H9 (cell line): ENCODE data around the gene GPHA2. TPM values are rescaled to one million over a fixed set of nuclear protein-coding genes. Genes with fewer than 3 reads are reported as not detected.

Experiments
- DNase-seq: peaks from one replicate; pipeline ENCODE4 v3.0.0-alpha.2; 2017
- H2AFZ ChIP-seq: one replicate; pipeline ENCODE4 v1.6.1; 2013; ENCODE audit warnings: mild to moderate bottlenecking, low read length, control low read depth, moderate library complexity
- H2AK5ac ChIP-seq: 2 replicates; pipeline ENCODE4 v1.6.1; 2013; ENCODE audit warnings: low read length, control low read depth, mixed read lengths; ENCODE audit not compliant: insufficient read length
- H2BK120ac ChIP-seq: one replicate; pipeline ENCODE4 v1.6.1; 2013; ENCODE audit warnings: low read depth, mild to moderate bottlenecking, low read length, control low read depth, inconsistent platforms; ENCODE audit not compliant: poor library complexity, severe bottlenecking
- H2BK12ac ChIP-seq: 2 replicates; pipeline ENCODE4 v1.6.1; 2013; ENCODE audit warnings: low read length, control low read depth, mixed read lengths, low read depth; ENCODE audit not compliant: insufficient read length
- H2BK15ac ChIP-seq: 2 replicates; pipeline ENCODE4 v1.6.1; 2013; ENCODE audit warnings: low read depth, low read length, control low read depth
- H2BK20ac ChIP-seq: one replicate; pipeline ENCODE4 v1.6.1; 2013; ENCODE audit warnings: low read depth, mild to moderate bottlenecking, low read length, control low read depth, inconsistent platforms; ENCODE audit not compliant: poor library complexity, severe bottlenecking
- H2BK5ac ChIP-seq: 2 replicates; pipeline ENCODE4 v1.6.1; 2013; ENCODE audit warnings: low read length, control low read depth, mixed read lengths; ENCODE audit not compliant: insufficient read length
- H3K14ac ChIP-seq: 2 replicates; pipeline ENCODE4 v1.6.1; 2013; ENCODE audit warnings: low read length, control low read depth; ENCODE audit not compliant: insufficient read depth
- H3K18ac ChIP-seq: 2 replicates; pipeline ENCODE4 v1.6.1; 2013; ENCODE audit warnings: low read depth, mild to moderate bottlenecking, mixed read lengths, low read length, control low read depth; ENCODE audit not compliant: insufficient read length
- H3K23ac ChIP-seq: 2 replicates; pipeline ENCODE4 v1.6.1; 2013; ENCODE audit warnings: low read length, control low read depth, mixed read lengths, low read depth; ENCODE audit not compliant: insufficient read length
- H3K23me2 ChIP-seq: 2 replicates; pipeline ENCODE4 v1.6.1; 2013; ENCODE audit warnings: low read depth, mild to moderate bottlenecking, mixed read lengths, low read length, control low read depth; ENCODE audit not compliant: insufficient read length, poor library complexity, severe bottlenecking
- H3K27ac ChIP-seq: 2 replicates; pipeline ENCODE4 v1.5.1; 2013; ENCODE audit warnings: low read length, control low read depth, mixed read lengths, low read depth; ENCODE audit not compliant: insufficient read length
- H3K27me3 ChIP-seq: 2 replicates; pipeline ENCODE4 v1.6.1; 2013; ENCODE audit warnings: low read length, control low read depth, inconsistent platforms; ENCODE audit not compliant: insufficient read depth
- H3K4ac ChIP-seq: 2 replicates; pipeline ENCODE4 v1.6.1; 2013; ENCODE audit warnings: low read depth, mild to moderate bottlenecking, control low read depth, inconsistent platforms, low read length, moderate library complexity
- H3K4me1 ChIP-seq: 2 replicates; pipeline ENCODE4 v1.6.1; 2013; ENCODE audit warnings: low read length, control low read depth, inconsistent platforms; ENCODE audit not compliant: insufficient read depth
- H3K4me2 ChIP-seq: 2 replicates; pipeline ENCODE4 v1.6.1; 2013; ENCODE audit warnings: low read length, control low read depth, mixed read lengths; ENCODE audit not compliant: insufficient read length, insufficient read depth
- H3K56ac ChIP-seq: 2 replicates; pipeline ENCODE4 v1.6.1; 2013; ENCODE audit warnings: low read depth, mild to moderate bottlenecking, mixed read lengths, low read length, control low read depth; ENCODE audit not compliant: insufficient read length
- H3K79me1 ChIP-seq: 2 replicates; pipeline ENCODE4 v1.6.1; 2013; ENCODE audit warnings: low read depth, mild to moderate bottlenecking, moderate library complexity, low read length, control low read depth, inconsistent platforms; ENCODE audit not compliant: insufficient read depth, poor library complexity, severe bottlenecking
- H3K79me2 ChIP-seq: 2 replicates; pipeline ENCODE4 v1.6.1; 2013; ENCODE audit warnings: low read length, control low read depth, inconsistent platforms; ENCODE audit not compliant: insufficient read depth
- H3K9ac ChIP-seq: 2 replicates; pipeline ENCODE4 v1.6.1; 2013; ENCODE audit warnings: low read length, control low read depth, mixed read lengths; ENCODE audit not compliant: insufficient read length; ENCODE audit errors: extremely low read depth
- H3K9me3 ChIP-seq: one replicate; pipeline ENCODE4 v1.6.1; 2013; ENCODE audit warnings: low read depth, low read length, inconsistent platforms; ENCODE audit not compliant: control insufficient read depth
- H3T11ph ChIP-seq: one replicate; pipeline ENCODE4 v1.6.1; 2013; ENCODE audit warnings: mild to moderate bottlenecking, low read length, control low read depth, inconsistent platforms
- H4K20me1 ChIP-seq: one replicate; pipeline ENCODE4 v1.6.1; 2013; ENCODE audit not compliant: control insufficient read depth, insufficient read length, insufficient read depth
- H4K5ac ChIP-seq: 2 replicates; pipeline ENCODE4 v1.6.1; 2013; ENCODE audit warnings: low read depth, mild to moderate bottlenecking, mixed read lengths, low read length, control low read depth; ENCODE audit not compliant: insufficient read length
- H4K8ac ChIP-seq: replicated peaks from 2 replicates; pipeline ENCODE4 v1.6.1; 2013; ENCODE audit warnings: low read length, control low read depth, mixed read lengths, low read depth; ENCODE audit not compliant: insufficient read length
- H4K91ac ChIP-seq: 2 replicates; pipeline ENCODE4 v1.6.1; 2013; ENCODE audit warnings: low read depth, mild to moderate bottlenecking, moderate library complexity, mixed read lengths, low read length, control low read depth; ENCODE audit not compliant: insufficient read length
- H3K27ac Mint-ChIP-seq, 3 experiments: 2 replicates in 2 of 3; 3 replicates in 1 of 3; pipeline ENCODE4 v1.8.0; 2020 to 2021; ENCODE audit warnings: mixed read lengths in 3 of 3, mild to moderate bottlenecking in 1 of 3, moderate library complexity in 1 of 3
- H3K27me3 Mint-ChIP-seq: 2 replicates; pipeline ENCODE4 v1.8.0; 2021; ENCODE audit warnings: low read depth, mild to moderate bottlenecking, moderate library complexity, mixed read lengths
- H3K36me3 Mint-ChIP-seq, 3 experiments: 2 replicates in 2 of 3; 3 replicates in 1 of 3; pipeline ENCODE4 v1.8.0; 2020 to 2021; ENCODE audit warnings: low read depth in 3 of 3, mixed read lengths in 3 of 3; ENCODE audit not compliant: insufficient read depth in 1 of 3
- H3K4me1 Mint-ChIP-seq, 2 experiments: 2 replicates each; pipeline ENCODE4 v1.8.0; 2020; ENCODE audit warnings: mixed read lengths in 2 of 2
- H3K4me3 Mint-ChIP-seq, 2 experiments: 2 replicates in 1 of 2; 3 replicates in 1 of 2; pipeline ENCODE4 v1.8.0; 2020 to 2021; ENCODE audit warnings: mild to moderate bottlenecking in 2 of 2, mixed read lengths in 2 of 2, moderate library complexity in 1 of 2
- H3K9me3 Mint-ChIP-seq, 2 experiments: 2 replicates in 1 of 2; 3 replicates in 1 of 2; pipeline ENCODE4 v1.8.0; 2020; ENCODE audit warnings: mild to moderate bottlenecking in 2 of 2, mixed read lengths in 2 of 2, moderate library complexity in 1 of 2
- CTCF ChIP-seq: fragments of 200-600 bp; sonication (generic); conservative IDR thresholded peaks from 3 replicates; pipeline ENCODE4 v1.8.0; 2021; ENCODE audit warnings: antibody characterized with exemption, mild to moderate bottlenecking
- WGBS: extraction: QIAGEN DNeasy Blood & Tissue Kit; methylation state at CpG from one replicate; pipeline ENCODE4 v1.1.7; 2013; ENCODE audit warnings: missing lambda C conversion rate, low lambda C conversion rate, mixed read lengths; ENCODE audit not compliant: insufficient read length; ENCODE audit errors: extremely low coverage; 5-methylcytosine and 5-hydroxymethylcytosine counted together
- total RNA-seq: library from RNA; stranded (reverse); gene quantifications from 2 replicates; pipeline ENCODE4 v1.2.1, GENCODE V29; 2021

The GPHA2 gene
- total RNA-seq, 1 experiment from 2014 or later = 2.1 TPM

DNA sequence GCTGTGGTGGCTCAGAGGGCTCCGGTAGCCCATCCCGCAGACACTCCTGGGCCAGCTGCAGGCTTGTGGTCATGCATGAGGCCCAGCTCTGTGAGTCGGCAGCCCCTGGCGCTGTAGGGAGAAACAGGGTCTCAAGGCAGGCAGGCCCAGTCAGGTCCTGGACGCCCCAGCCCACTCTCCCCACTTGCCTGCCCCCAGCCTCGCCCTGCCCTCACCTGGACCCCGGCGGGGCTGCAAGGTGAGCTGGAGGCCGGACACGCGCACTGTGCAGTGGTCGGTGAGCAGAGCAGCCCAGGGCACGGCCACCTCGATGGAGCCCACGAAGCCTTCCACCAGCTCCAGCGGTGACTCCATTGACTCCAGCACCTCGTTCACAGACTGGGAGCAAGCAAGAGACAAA lies 21.6 kb downstream of the GPHA2 start:
- H2BK12ac ChIP-seq = no peak overlapping the region
- H3T11ph ChIP-seq = no peak overlapping the region
- no peak overlapping the region for H3K9ac ChIP-seq
- no peak overlapping the region for H3K4ac ChIP-seq
- no peak overlapping the region for H2BK20ac ChIP-seq
- H3K9me3 ChIP-seq = no peaks in the 10 kb centered on the region
- no peak overlapping the region for H3K14ac ChIP-seq
- no peak overlapping the region for H3K18ac ChIP-seq
- H3K23me2 ChIP-seq = peaks cover 10% of the 10 kb centered on the region
- no peak overlapping the region for H2AFZ ChIP-seq
- no peaks in the 10 kb centered on the region for H3K4me1 ChIP-seq
- H3K27me3 Mint-ChIP-seq = no peaks in the 10 kb centered on the region
- no peak overlapping the region for H3K4me3 Mint-ChIP-seq
- H2BK120ac ChIP-seq = no peak overlapping the region
- no peak overlapping the region for H3K27ac ChIP-seq
- no peak for TF ChIP-seq CTCF
- no peak overlapping the region for H3K23ac ChIP-seq
- H3K27ac Mint-ChIP-seq = 0 out of 7 replicates have a peak overlapping the region, but pooled peaks of 1 of the 3 experiments have one; percentile 55
- H3K79me1 ChIP-seq = no peaks in the 10 kb centered on the region
- H3K36me3 Mint-ChIP-seq = peaks cover 8 to 31% (median 22%) of the 10 kb centered on the region in 3 experiments; a peak in 6 of 7 replicates
- H2BK5ac ChIP-seq = no peak overlapping the region
- no CpG with 5 or more reads among the region's 17 CpGs for WGBS
- no peak overlapping the region for H2AK5ac ChIP-seq
- DNase-seq = no peak
- H4K8ac ChIP-seq = no peak overlapping the region
- H3K4me1 Mint-ChIP-seq = peaks cover 18 to 22% of the 10 kb centered on the region in 2 experiments
- H3K4me2 ChIP-seq = no peak overlapping the region
- no peak overlapping the region for H4K5ac ChIP-seq
- H3K79me2 ChIP-seq = no peaks in the 10 kb centered on the region
- H3K27me3 ChIP-seq = no peaks in the 10 kb centered on the region
- no peaks in the 10 kb centered on the region for H3K9me3 Mint-ChIP-seq
- H2BK15ac ChIP-seq = no peak overlapping the region
- H4K20me1 ChIP-seq = no peaks in the 10 kb centered on the region
- H3K56ac ChIP-seq = no peak overlapping the region
- no peak overlapping the region for H4K91ac ChIP-seq
